ENCODE measurements around the gene KAT2B. TPM values are rescaled to one million over a fixed set of nuclear protein-coding genes. Genes with fewer than 3 reads are reported as not detected.

KAT2B gene
- total RNA-seq, 2 donors from 2014 or later, result 25.0 to 70.5 TPM

DNA sequence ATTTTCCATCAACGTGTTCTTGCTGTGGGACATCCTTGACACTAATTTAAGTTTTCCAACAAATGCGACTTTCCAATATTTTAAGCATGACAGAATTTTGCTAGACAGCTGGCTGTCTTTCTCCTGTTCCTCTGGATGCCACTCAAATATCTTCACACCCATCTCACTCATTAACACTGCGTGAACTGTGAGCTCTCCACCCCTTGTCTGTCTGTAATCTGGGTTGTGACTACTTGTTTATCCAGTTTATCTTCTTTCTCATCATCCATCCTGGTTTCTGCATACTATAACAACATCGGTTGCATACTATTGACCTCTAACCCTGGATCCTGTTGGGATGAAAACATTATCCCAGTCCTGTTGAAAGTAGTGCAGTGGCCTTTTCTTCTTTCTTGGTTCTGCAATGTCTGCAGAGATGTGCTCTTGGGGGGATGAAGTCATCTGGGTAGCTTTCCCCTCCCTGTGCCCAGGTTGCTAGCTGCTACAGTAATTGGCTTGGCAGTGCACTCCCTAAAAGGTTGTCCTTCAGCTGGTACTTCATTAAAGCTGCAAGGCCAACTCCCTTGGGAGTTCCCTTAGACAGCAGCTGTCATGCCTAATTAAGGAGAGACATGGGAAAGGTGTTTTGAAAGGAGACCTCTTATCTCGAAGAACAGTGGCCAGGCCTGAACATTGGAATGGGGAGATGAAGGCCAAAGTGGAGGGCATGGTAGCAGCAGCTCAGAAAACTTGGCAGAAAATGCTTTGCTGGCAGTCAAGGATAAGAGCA, 24.7 kb downstream of the KAT2B start:
- H3K27ac ChIP-seq, result peak overlapping the region in 1 of 2 donors; percentile 38
- DNase-seq (ENCODE audit: low spot score), result no peak
- no peaks in the 10 kb centered on the region for H3K36me3 ChIP-seq
- H3K4me3 ChIP-seq, result no peak overlapping the region
- no peaks in the 10 kb centered on the region for H3K9me3 ChIP-seq
- H3K4me1 ChIP-seq, result peaks cover 0 to 40% of the 10 kb centered on the region in 2 donors
- no peaks in the 10 kb centered on the region for H3K27me3 ChIP-seq
- TF ChIP-seq, protein P1, sequence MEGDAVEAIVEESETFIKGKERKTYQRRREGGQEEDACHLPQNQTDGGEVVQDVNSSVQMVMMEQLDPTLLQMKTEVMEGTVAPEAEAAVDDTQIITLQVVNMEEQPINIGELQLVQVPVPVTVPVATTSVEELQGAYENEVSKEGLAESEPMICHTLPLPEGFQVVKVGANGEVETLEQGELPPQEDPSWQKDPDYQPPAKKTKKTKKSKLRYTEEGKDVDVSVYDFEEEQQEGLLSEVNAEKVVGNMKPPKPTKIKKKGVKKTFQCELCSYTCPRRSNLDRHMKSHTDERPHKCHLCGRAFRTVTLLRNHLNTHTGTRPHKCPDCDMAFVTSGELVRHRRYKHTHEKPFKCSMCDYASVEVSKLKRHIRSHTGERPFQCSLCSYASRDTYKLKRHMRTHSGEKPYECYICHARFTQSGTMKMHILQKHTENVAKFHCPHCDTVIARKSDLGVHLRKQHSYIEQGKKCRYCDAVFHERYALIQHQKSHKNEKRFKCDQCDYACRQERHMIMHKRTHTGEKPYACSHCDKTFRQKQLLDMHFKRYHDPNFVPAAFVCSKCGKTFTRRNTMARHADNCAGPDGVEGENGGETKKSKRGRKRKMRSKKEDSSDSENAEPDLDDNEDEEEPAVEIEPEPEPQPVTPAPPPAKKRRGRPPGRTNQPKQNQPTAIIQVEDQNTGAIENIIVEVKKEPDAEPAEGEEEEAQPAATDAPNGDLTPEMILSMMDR (IDR thresholded peaks at IDR 0.05), result no peak

DNA sequence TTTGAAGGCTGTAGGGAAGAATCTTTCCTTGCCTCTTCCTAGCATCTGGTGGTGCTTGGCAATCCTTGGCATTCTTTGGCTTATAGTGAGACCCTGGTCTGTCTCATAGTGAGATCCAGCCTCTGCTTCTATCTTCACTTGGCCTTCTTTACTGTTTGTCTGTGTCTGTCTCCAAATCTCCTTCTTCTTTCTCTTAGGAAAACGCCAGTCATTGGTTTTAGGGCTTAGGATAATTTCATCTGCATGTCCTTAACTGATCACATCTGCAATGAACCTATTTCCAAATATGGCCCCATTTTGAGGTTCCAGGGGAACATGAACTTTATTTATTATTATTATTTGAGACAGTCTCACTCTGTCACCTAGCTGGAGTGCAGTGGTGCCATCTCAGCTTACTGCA, 25.8 kb downstream of the KAT2B start:
- no peaks in the 10 kb centered on the region for H3K9me3 ChIP-seq
- peak overlapping the region in 1 of 2 donors; percentile 19 for H3K27ac ChIP-seq
- H3K27me3 ChIP-seq, result no peaks in the 10 kb centered on the region
- no peak overlapping the region for H3K4me3 ChIP-seq
- peaks cover 0 to 36% of the 10 kb centered on the region in 2 donors for H3K4me1 ChIP-seq
- TF ChIP-seq, protein P1 (IDR thresholded peaks at IDR 0.05), result no peak
- H3K36me3 ChIP-seq, result no peaks in the 10 kb centered on the region
- DNase-seq (ENCODE audit: low spot score), result no peak

DNA sequence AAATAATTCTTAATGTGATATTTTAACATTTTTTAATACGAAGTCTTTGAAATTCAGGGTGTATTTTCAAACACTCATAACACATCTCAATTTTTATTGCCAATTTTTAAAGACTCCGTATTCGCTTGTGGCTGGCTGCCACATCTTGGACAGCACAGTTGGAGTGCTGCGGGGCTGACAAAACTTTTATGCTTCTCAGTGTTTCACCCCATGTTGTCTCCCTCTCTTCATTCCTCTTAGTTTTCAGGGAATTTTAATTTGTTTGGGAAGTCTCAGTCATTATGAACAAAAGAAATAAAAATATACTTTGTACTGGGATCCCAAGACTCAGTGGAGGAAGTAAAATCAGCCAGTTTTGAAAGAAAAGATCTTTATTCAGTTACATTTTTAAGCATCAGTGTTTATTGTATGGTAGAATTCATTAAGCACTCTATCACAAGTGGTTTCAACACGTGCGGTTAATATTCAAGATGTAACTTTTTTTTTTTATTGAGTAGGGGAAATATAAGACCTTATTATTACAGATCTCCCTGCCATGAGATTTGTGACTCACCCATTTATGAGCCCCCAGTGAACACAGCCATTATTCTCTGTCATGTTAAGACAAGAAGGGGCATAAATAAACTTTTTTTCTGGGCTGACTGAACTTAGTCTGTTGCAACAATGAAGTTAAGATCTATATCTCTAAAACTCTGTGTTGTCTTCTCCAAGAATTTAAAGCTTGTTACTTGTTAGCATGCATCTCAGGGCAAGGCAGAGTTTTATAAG, 26.8 kb downstream of the KAT2B start:
- Histone ChIP-seq H3K4me1 (peaks cover 0 to 38% of the 10 kb centered on the region in 2 donors), H3K9me3 (no peaks in the 10 kb centered on the region), H3K27me3 (no peaks in the 10 kb centered on the region), H3K4me3 (no peak overlapping the region), H3K27ac (peak overlapping the region in 1 of 2 donors; percentile 19), H3K36me3 (no peaks in the 10 kb centered on the region)
- DNase-seq (ENCODE audit: low spot score), result no peak
- TF ChIP-seq, protein P1 (IDR thresholded peaks at IDR 0.05), result no peak

DNA sequence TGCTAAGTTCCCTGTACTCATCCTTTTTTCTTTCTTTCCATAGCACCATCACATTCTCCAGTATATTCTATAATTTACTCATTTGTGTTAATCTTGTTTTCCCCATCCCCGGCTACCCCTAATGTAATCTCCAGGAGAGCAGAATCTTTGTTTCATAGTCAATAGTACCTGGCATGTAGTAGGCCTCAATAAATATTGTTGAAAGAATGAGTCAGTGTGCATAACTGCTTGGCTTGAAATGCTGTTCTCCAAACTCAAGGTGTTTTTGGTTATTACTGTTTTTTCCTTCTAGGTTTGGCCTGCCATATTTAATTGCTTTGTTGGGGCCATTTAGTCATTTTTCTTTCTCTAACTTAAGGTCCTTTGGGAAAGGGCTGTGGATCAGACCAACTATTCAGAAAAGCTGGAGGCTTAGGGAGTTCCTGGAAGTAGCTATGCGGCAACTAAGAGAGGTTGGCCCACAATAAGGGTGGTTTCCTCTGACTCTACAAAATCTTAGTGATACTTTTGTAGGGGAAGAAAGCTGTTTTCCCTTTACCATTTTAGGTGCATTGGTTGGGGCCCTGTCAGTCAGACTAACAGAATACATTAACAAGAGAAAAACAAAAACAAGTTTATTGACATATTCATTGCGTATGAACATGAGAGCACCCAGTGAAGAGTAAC, 28.4 kb downstream of the KAT2B start:
- no peak for DNase-seq (ENCODE audit: low spot score)
- Histone ChIP-seq H3K4me1 (peaks cover 0 to 47% of the 10 kb centered on the region in 2 donors), H3K27me3 (no peaks in the 10 kb centered on the region), H3K36me3 (no peaks in the 10 kb centered on the region), H3K4me3 (no peak overlapping the region), H3K27ac (no peak overlapping the region), H3K9me3 (no peaks in the 10 kb centered on the region)
- TF ChIP-seq, protein P1 (IDR thresholded peaks at IDR 0.05), result no peak

DNA sequence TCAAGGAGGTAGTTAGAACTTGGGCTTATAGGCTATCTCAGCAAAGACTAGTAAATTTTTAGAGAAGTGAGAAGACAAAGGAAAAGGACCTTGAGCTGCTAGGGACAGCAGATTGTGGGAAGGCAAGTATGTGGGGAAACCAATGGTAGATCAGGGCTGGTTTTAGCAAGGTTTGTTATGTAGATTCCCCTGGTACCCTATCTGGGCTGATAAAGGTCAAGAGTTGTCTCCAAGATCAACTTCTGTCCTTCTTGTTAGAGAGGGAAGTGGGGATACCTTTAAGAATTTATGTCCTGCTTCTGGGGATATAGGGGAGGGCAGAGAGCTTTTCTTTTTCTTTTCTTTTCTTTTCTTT, 28.9 kb downstream of the KAT2B start:
- no peak for DNase-seq (ENCODE audit: low spot score)
- Histone ChIP-seq H3K36me3 (no peaks in the 10 kb centered on the region), H3K27ac (no peak overlapping the region), H3K9me3 (no peaks in the 10 kb centered on the region), H3K4me1 (peaks cover 0 to 42% of the 10 kb centered on the region in 2 donors), H3K4me3 (no peak overlapping the region), H3K27me3 (no peaks in the 10 kb centered on the region)
- TF ChIP-seq, protein P1 (IDR thresholded peaks at IDR 0.05), result no peak

Data from right atrium auricular region (tissue), 2 donors.